Fibroblast of skin of right biceps (primary cell): ENCODE data around the gene AFAP1L2.

Experiments
- DNase-seq: peaks from one replicate; pipeline ENCODE4 v3.0.0-alpha.2; 2013

The AFAP1L2 gene

GRCh38 chr10:114261076-114261475 lies 143.2 kb downstream of the AFAP1L2 start:
- peak; percentile 44 for DNase-seq

DNA sequence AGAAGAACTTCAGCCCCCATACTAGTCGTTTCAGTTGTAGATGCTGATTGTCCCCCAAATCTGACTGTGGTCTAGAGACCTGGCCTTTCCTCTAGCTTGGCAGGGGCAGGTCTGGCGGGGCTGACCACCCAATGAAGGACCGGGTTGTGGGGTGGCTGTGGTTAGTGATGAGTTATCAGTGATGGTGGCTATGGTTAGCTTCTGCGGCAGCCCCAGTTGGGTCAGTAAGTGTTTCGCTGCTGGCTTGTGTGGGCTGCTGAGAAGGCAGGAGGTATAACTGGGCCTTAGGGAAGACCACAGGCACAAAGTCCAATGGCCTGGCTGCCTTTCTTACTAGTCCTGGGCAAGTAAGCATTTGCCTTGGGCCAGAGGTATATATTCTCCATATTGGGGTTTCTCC lies 143.9 kb downstream of the AFAP1L2 start:
- no peak for DNase-seq

DNA sequence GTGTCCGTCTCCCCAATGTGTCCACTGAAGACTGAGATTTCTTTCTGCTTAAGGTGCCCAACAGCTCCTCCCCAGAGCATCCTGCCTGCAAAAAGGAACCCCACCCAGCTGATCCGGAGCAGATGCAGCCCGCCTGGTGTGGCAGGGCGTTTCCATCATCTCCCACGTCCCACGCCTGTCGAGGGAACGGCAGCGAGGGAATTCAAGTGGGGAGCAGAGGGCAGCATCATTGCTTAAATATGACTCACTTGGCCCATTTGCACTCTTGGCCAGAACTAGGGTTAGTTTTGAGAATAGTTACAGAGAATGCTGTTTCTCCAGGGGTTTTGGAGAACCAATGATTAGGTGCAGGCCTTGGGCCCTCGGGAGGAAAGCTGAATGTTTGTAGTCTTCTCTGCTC lies 144.5 kb downstream of the AFAP1L2 start:
- no peak for DNase-seq

DNA sequence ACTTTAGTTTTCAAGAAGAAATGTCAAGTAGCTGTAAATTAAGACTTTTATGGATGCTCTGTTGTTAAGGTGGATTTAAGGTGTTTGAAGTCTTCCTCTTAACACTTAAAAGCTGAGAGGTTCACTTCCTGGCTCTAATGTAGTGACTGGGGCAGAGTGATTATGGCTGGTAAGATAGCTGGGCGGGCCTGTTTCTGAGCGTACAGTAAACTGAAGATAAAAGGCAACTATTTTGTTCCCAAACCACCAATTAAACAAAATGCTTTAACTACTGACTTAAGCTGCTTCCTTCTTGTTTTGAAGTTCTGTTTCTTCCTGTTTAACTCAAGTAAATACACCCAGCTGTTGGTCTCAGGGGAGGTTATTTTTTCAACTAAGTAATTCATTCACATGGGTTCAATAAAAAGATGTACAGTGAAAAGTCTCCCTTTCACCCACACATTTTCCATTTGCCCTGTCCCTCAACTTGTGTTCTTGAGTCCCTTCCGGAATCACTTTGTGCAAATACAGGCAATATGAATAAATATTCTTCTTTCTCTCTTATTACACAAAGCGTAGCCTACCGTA lies 145.9 kb downstream of the AFAP1L2 start:
- no peak for DNase-seq

DNA sequence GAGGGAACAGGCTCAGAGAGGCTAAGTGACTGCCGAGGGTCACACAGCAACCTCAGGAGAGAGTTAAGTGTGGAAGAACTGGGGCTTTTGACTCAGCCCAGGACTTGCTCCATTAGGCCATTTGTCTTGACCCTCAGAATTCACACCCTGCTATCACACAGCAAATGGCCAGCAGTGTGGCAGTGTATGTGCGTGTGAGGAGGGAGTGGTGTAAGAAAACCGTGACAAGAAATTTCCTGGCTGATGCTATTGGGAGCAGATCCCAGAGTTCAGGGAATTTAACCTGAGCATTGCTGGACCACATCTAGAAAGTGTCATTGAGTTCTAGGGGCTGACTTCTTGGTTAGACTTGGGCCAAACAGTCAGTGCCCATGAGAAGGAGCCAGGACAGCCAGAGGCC lies 146.8 kb downstream of the AFAP1L2 start:
- no peak for DNase-seq

DNA sequence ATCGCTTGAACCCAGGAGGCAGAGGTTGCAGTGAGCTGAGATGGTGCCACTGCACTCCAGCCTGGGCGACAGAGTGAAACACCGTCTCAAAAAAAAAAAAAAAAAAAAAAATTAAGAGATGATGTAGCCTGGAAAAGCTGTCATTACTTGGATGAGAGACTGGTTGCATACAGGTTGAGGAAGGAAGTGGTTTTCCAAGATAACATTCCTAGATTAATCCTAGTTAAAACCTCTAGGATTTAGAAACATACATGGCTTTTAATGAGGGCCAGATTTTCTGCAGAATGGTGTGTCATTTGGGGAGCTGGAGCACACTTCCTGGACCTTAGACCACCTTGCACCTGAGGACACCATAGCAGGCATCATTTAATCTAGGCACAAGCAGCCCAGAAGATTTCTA lies 147.5 kb downstream of the AFAP1L2 start:
- DNase-seq = peak; percentile 43

GRCh38 chr10:114256008-114256765 lies 148.1 kb downstream of the AFAP1L2 start:
- DNase-seq = peak; percentile 8

GRCh38 chr10:114255227-114255626 lies 149.1 kb downstream of the AFAP1L2 start:
- DNase-seq = no peak

DNA sequence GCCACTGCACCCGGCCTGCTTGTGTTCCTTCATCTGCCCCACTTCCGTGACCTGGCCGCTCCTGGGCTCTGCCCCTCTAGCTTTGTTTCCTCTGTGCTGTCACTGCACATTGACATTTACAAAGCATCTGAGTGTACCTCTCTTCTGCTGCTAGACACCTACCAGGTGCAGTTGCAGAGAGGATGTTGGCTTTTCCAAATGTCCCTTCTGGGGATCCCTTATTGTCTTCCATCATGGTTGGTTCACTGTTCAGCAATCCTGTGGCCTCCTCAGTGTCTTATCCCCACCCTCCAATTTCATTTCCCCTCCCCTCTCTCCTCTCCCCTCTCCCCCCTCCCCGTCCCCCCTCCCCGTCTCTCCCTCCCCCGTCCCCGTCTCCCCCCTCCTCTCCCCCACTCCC lies 151.4 kb downstream of the AFAP1L2 start:
- no peak for DNase-seq

DNA sequence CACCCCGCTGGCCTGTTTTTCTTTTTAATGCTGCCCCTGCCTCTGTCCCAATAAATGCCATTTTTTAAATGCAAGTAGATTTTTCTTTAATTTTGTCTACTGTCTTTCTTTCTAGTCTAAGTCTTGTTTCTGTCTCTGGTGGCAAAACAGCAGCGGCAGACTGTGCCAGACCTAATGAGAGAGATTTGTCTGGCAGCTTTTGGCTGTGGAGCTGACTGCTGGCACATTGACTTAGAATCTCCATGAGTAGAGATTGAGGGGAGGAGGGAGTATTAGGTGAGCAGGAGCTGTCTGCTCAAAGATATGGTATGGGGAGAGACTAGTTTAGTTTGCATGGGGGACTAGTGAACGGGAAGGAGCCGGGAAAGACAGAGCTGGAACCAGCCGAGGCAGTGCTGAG lies 152.2 kb downstream of the AFAP1L2 start:
- DNase-seq = no peak

- no peak for DNase-seq
Measured at GRCh38 chr10:114250716-114251115, 153.6 kb downstream of the AFAP1L2 start.

- DNase-seq = no peak
Measured at GRCh38 chr10:114250236-114250635, 154.1 kb downstream of the AFAP1L2 start.

DNA sequence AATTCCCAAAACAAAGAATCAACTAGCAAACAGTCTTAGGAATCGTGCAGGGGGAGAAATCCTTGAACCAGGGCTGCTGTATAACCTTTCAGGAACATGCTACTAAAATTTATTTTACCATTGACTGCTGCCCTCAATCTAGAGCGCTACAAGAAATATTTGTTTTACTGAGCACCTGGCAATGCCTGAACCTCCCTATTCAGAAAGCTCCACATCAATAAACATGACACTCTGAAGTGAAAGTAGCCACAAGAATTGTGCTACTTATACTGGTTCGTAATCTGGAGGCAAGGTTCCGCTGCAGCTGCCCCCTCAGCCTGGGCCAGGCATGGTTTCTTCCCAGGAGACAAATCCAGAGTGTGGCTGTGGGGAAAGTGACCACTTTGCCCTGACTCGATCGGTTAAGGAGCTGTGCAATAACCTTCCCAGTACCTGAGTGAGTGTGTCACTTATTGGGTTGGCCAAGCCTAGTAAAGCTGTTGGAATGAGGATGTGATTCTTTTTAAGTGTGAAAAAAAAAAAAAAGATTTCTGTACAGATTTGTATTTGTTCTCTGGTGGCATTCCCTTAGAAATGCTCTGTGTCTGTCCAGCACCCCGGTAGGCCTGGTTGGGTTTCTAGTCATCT lies 157.5 kb downstream of the AFAP1L2 start:
- DNase-seq = no peak

DNA sequence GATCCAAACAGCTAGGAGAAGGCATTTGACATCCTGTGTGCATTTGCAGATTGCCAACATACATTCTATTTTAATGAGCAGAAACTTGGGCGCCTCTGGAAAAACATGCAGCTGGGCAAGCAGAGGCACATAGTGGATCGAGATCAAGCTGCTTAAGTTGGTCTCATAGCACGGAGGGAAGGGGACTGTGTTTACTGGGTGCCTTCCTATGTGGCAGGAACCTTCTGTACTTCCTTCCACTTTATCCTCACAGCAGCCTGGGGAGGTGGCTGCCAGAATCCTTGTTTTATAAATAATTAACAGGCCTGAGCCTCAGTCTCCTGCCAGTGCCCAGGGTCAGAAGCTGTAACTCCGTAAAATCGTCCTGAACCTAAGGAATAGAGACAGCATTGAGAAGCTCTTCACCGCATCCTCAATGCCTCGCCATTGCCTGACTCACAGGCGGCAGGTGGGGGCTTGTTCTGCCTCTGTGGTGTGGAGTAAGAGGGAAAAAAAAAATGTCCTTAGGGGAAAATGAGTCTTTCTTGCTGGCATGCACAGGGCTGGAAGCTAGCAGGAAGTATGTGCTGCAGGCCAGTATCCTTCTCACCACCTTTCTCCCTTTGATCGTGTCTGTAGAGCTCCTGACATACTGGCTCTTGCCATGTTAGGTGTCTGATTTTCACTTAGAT lies 159.0 kb downstream of the AFAP1L2 start:
- DNase-seq = no peak
